Prostate gland (tissue), 2 donors: ENCODE results near the gene TMTC3. TPM values are rescaled to one million over a fixed set of nuclear protein-coding genes. Genes with fewer than 3 reads are reported as not detected.

ENCODE experiments used
- DNase-seq: peaks from one replicate; pipeline ENCODE4 v3.0.0-alpha.2; 2019; ENCODE audit warnings: low spot score
- H3K27ac ChIP-seq, 2 donors: fragments of 200-600 bp; sonication (generic); 2 replicates each; pipeline ENCODE4 v1.5.1; 2017 to 2019
- H3K27me3 ChIP-seq: fragments of 200-600 bp; sonication (generic); replicated peaks from 2 replicates; pipeline ENCODE4 v1.5.1; 2019; ENCODE audit not compliant: insufficient read depth
- H3K36me3 ChIP-seq, 2 donors: fragments of 200-600 bp; sonication (generic); 1 replicate in 1 of 2; 2 replicates in 1 of 2; pipeline versions ENCODE4 v1.5.1 to v1.8.1; 2017 to 2019
- H3K4me1 ChIP-seq: fragments of 200-600 bp; sonication (generic); replicated peaks from 2 replicates; pipeline ENCODE4 v1.5.1; 2019
- H3K4me3 ChIP-seq, 2 donors: fragments of 200-600 bp; sonication (generic); 2 replicates each; pipeline ENCODE4 v1.5.1; 2017 to 2019
- H3K9me3 ChIP-seq: fragments of 200-600 bp; sonication (generic); 2 replicates; pipeline ENCODE4 v1.5.1; 2017
- CTCF ChIP-seq, 4 experiments: fragments of 200-600 bp in 2 of 4; fragments of 450-650 bp in 2 of 4; sonication (generic) in 2 of 4; IDR thresholded peaks; 1 replicate in 3 of 4; 2 replicates in 1 of 4; pipeline ENCODE4 v1.5.1; 2016 to 2019; ENCODE audit warnings: antibody characterized with exemption in 4 of 4, mild to moderate bottlenecking in 2 of 4, moderate library complexity in 2 of 4
- POLR2A ChIP-seq: fragments of 450-650 bp; IDR thresholded peaks from one replicate; pipeline ENCODE4 v1.6.1; 2016; ENCODE audit warnings: antibody characterized with exemption, mild to moderate bottlenecking
- POLR2AphosphoS5 ChIP-seq: sonication (generic); formaldehyde crosslinking; IDR thresholded peaks from one replicate; pipeline ENCODE4 v1.6.1; 2017; ENCODE audit warnings: antibody characterized with exemption
- WGBS: methylation state at CpG from one replicate; pipeline ENCODE4 v1.1.5; 2018; 5-methylcytosine and 5-hydroxymethylcytosine counted together
- intact Hi-C: fragments of 100-400 bp; cut with DNase I; formaldehyde crosslinking; loops from one replicate; pipeline ENCODE4 v1.14.2; 2022
- total RNA-seq, 2 donors: library from RNA; depleted of rRNA; stranded (reverse); fragments of >200 nt; gene quantifications; one replicate each; pipeline ENCODE4 v1.1.0, GENCODE V29; 2016

The TMTC3 gene
- total RNA-seq = 10 to 100 TPM; 15.1 to 23.6 TPM

- WGBS = under 1% methylated on average over 44 of the region's 49 CpGs
- peak in 1 of 4 experiments; percentile 3 for TF ChIP-seq CTCF (IDR thresholded peaks at IDR 0.05)
- peak; percentile 83 for TF ChIP-seq POLR2A
- peak; percentile 98 for TF ChIP-seq POLR2AphosphoS5
- Histone ChIP-seq H3K27me3 (no peaks in the 10 kb centered on the region), H3K27ac (peak within 1 kb of the TSS; percentile 73 to 86), H3K36me3 (no peaks in the 10 kb centered on the region), H3K4me1 (no peaks in the 10 kb centered on the region), H3K4me3 (peak within 1 kb of the TSS; percentile 57 to 72), H3K9me3 (no peaks in the 10 kb centered on the region)
- peak; percentile 99 for DNase-seq
- intact Hi-C loops = no loop called here
These were observed at the start of gene TMTC3, which contains the start of gene CEP290 for GRCh38 chr12:88141774-88142609. Gene TMTC3 (plus strand): TSS chr12:88142307. CDS start chr12:88148316, 6,009 bp downstream. Gene CEP290 (minus strand): TSS chr12:88142088. CDS start chr12:88141307, 781 bp downstream.

- no peaks in the 10 kb centered on the region for H3K4me1 ChIP-seq
- no peak overlapping the region for H3K4me3 ChIP-seq
- H3K36me3 ChIP-seq = no peaks in the 10 kb centered on the region
- TF ChIP-seq POLR2A (no peak), CTCF (IDR thresholded peaks at IDR 0.05) (no peak), POLR2AphosphoS5 (no peak)
- no peak overlapping the region for H3K27ac ChIP-seq
- intact Hi-C loops = no loop called here
- H3K27me3 ChIP-seq = no peaks in the 10 kb centered on the region
- no peak for DNase-seq
- no peaks in the 10 kb centered on the region for H3K9me3 ChIP-seq
These were observed 49.3 kb upstream of the TMTC3 start for GRCh38 chr12:88092771-88093170.

GRCh38 chr12:88093573-88093972 is 48.5 kb upstream of the TMTC3 start:
- Histone ChIP-seq H3K4me1 (no peaks in the 10 kb centered on the region), H3K4me3 (no peak overlapping the region), H3K9me3 (no peaks in the 10 kb centered on the region), H3K36me3 (no peaks in the 10 kb centered on the region), H3K27ac (no peak overlapping the region), H3K27me3 (no peaks in the 10 kb centered on the region)
- intact Hi-C loops = no loop called here
- no peak for DNase-seq
- WGBS = 98% methylated on average over 4 of the region's 4 CpGs
- TF ChIP-seq POLR2AphosphoS5 = no peak
- TF ChIP-seq CTCF (IDR thresholded peaks at IDR 0.05) = no peak
- no peak for TF ChIP-seq POLR2A

- no peak overlapping the region for H3K27ac ChIP-seq
- DNase-seq = no peak
These were observed 34.1 kb upstream of the TMTC3 start for GRCh38 chr12:88108021-88108420.

More at GRCh38 chr12:88108021-88108420, 34.1 kb upstream of the TMTC3 start:
- Histone ChIP-seq H3K36me3 (no peaks in the 10 kb centered on the region), H3K27me3 (no peaks in the 10 kb centered on the region), H3K4me3 (no peak overlapping the region), H3K4me1 (no peaks in the 10 kb centered on the region), H3K9me3 (no peaks in the 10 kb centered on the region)
- intact Hi-C loops = no loop called here
- WGBS = 98% methylated on average over 2 of the region's 2 CpGs
- TF ChIP-seq CTCF (IDR thresholded peaks at IDR 0.05) (no peak), POLR2AphosphoS5 (no peak), POLR2A (no peak)
